BLaER1 (cell line): ENCODE data around the gene VGLL4.
"Not testable (repeated sequence)": the region's sequence is repeated elsewhere in the genome, so short reads cannot be mapped to it uniquely, and the experiment has no call there.

ENCODE experiments used
- H3K27ac ChIP-seq: shearing (Covaris generic); formaldehyde crosslinking; 2 replicates; pipeline ENCODE4 v1.8.1; 2022
- H3K27me3 ChIP-seq: shearing (Covaris generic); formaldehyde crosslinking; 2 replicates; pipeline ENCODE4 v1.8.1; 2022
- H3K36me3 ChIP-seq: shearing (Covaris generic); formaldehyde crosslinking; 2 replicates; pipeline ENCODE4 v1.8.1; 2022
- H3K4me1 ChIP-seq: shearing (Covaris generic); formaldehyde crosslinking; 2 replicates; pipeline ENCODE4 v1.8.1; 2022
- H3K4me2 ChIP-seq: shearing (Covaris generic); formaldehyde crosslinking; 2 replicates; pipeline ENCODE4 v1.8.1; 2022
- H3K4me3 ChIP-seq: shearing (Covaris generic); formaldehyde crosslinking; 2 replicates; pipeline ENCODE4 v1.8.1; 2022
- H3K9ac ChIP-seq: shearing (Covaris generic); formaldehyde crosslinking; 2 replicates; pipeline ENCODE4 v1.8.1; 2022
- H3K9me3 ChIP-seq: shearing (Covaris generic); formaldehyde crosslinking; 2 replicates; pipeline ENCODE4 v1.8.1; 2022
- H4K20me1 ChIP-seq: shearing (Covaris generic); formaldehyde crosslinking; 2 replicates; pipeline ENCODE4 v1.8.1; 2022
- Cebpa-rat ChIP-seq: shearing (Covaris generic); IDR thresholded peaks from 2 replicates; pipeline ENCODE4 v1.8.1; 2022

The VGLL4 gene

DNA sequence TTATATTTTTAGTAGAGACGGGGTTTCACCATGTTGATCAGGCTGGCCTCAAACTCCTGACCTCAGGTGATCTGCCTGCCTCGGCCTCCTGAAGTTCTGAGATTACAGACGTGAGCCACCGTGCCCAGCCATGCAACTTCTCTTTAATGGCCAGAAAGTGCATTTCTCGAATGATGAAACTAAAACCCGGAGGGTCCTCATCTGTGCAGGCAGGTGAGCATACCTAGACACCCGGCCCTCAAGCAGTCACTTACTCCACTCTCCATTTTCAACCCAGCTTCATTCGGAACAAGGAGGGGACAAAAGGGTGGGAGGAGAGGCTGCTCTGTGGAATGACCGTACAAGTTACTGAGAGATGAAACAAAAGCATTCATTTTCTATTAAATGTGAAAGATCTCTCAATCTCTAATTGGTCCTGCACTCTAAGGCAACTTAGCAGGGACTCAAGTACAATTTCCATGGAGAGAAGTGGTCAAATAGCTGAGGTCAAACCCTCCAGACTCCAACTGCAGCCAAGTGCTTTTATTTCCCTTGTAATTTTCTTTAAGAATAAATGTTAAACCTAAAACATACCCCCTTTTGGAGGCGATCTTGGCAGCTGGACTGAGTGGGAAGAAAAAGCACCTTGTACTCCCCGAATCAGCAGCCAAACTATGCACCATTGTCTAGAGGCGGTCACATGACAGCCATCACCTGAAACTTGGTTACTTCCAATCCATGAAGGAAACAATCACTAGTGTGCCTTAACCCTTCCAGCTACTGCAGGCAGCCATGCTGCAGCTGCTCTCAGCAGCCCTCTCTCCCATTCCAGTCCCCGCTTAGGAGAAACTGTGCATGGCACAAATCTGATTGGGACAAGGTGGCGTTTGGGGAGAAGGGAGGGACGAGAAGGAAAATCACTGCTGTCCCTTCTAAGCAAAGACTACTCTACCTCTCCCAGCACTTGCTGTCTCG is 62.2 kb downstream of the VGLL4 start:
- H4K20me1 ChIP-seq: peaks cover 100% of the 10 kb centered on the region
- no peaks in the 10 kb centered on the region for H3K9me3 ChIP-seq
- TF ChIP-seq Cebpa-rat: no peak
- peak overlapping the region; percentile 51 for H3K9ac ChIP-seq
- peak overlapping the region; percentile 89 for H3K4me2 ChIP-seq
- H3K36me3 ChIP-seq: peaks cover 35% of the 10 kb centered on the region
- no peaks in the 10 kb centered on the region for H3K27me3 ChIP-seq
- peaks cover 71% of the 10 kb centered on the region for H3K4me1 ChIP-seq
- peak overlapping the region; percentile 43; the same call in 1 of the 2 replicates for H3K4me3 ChIP-seq
- peak overlapping the region; percentile 45 for H3K27ac ChIP-seq

DNA sequence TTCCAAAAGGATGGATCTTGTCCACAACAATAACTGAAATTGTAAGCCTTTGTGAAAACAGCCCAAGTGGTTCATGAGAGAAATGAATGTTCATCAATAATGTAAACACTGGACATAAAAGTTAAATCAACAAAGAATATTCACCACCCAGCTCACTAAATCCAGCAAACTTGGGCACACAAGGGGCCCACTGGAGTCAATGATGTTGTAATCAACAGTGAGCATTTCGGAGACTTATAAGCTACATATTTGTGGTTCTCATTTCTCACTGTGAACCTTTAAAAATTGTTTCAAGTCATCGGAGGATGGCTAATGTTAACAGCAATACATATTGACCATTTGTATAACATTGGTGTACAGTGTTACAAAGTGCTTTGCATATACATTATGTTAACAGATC is 63.1 kb downstream of the VGLL4 start:
- H4K20me1 ChIP-seq: peaks cover 100% of the 10 kb centered on the region
- no peak overlapping the region for H3K4me2 ChIP-seq
- no peaks in the 10 kb centered on the region for H3K9me3 ChIP-seq
- H3K36me3 ChIP-seq: peaks cover 31% of the 10 kb centered on the region
- TF ChIP-seq Cebpa-rat: no peak
- H3K27me3 ChIP-seq: no peaks in the 10 kb centered on the region
- peaks cover 74% of the 10 kb centered on the region for H3K4me1 ChIP-seq
- H3K27ac ChIP-seq: no peak overlapping the region
- no peak overlapping the region for H3K4me3 ChIP-seq
- H3K9ac ChIP-seq: no peak overlapping the region

DNA sequence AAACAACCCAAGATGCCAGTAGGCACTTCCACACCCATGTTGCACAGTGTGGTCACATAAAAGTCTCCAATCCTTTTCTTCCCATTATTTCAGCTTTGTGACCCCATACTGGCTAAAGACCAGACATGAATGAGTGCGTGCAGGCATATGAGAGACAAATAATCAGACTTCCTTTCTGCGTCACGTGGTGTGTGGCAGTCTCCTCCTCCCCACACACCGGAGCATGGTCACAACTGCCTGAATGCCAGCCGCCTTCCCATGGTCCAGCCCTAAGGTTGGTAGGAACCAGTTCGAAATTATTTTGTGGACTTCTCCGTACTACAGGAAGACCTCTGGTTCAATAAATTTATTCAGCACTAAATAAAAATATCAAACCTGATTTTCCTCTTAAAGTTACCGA is 65.5 kb downstream of the VGLL4 start:
- no peak overlapping the region for H3K4me2 ChIP-seq

DNA sequence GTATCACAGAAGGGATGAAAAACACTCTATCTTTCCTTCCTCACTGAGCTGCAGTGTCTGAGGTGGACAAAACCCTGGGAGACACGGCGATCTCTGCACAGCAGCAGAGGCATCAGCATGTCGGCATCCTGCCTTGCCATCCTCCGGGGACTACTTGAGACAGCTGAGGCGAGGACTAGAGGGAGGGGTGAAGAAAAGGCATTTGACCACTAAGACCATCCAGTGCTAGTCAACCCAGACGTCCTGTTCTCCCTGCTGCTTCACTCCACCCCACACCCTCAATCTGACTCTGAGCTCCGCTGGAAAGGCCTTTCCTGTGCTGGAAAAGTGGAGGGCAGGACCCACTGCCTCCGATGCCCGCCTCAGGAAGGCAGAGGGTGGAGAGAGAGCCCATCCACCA is 67.3 kb downstream of the VGLL4 start:
- Histone ChIP-seq H3K36me3 (peaks cover 66% of the 10 kb centered on the region), H4K20me1 (peaks cover 100% of the 10 kb centered on the region), H3K9me3 (no peaks in the 10 kb centered on the region), H3K4me1 (peaks cover 34% of the 10 kb centered on the region), H3K27me3 (no peaks in the 10 kb centered on the region), H3K4me3 (no peak overlapping the region), H3K4me2 (peak overlapping the region; percentile 63), H3K27ac (peak overlapping the region; percentile 39; the same call in 1 of the 2 replicates), H3K9ac (peak overlapping the region; percentile 21; the same call in 1 of the 2 replicates)
- no peak for TF ChIP-seq Cebpa-rat

More for the DNA sequence above, 65.5 kb downstream of the VGLL4 start:
- Histone ChIP-seq H3K4me1 (peaks cover 51% of the 10 kb centered on the region), H3K9me3 (no peaks in the 10 kb centered on the region), H3K36me3 (peaks cover 52% of the 10 kb centered on the region), H3K4me3 (no peak overlapping the region), H3K27ac (no peak overlapping the region), H4K20me1 (peaks cover 100% of the 10 kb centered on the region), H3K9ac (no peak overlapping the region), H3K27me3 (no peaks in the 10 kb centered on the region)
- TF ChIP-seq Cebpa-rat: no peak

DNA sequence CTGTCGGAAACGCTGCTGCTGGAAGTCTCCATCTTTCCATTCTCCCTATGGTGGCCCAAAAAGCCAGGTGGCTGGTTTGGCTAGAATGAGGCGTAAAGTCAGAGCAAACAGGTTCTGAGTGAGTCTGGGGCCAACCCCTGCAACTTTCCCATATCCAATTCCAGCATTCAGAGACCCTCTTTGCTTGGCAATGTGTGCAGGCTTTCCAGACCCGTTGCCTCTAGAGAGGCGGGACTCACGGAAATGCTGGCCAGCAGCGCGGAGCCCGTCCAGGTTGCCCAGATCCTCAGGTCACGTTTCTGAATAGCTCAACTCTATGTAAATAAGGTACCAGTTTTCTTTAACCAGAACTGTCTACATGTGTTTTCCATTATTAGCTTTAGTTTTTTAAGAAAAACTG is 68.0 kb downstream of the VGLL4 start:
- Histone ChIP-seq H3K27me3 (no peaks in the 10 kb centered on the region), H3K4me2 (no peak overlapping the region), H3K27ac (no peak overlapping the region), H3K9ac (no peak overlapping the region), H3K36me3 (peaks cover 66% of the 10 kb centered on the region), H3K4me3 (no peak overlapping the region), H4K20me1 (peaks cover 100% of the 10 kb centered on the region), H3K9me3 (no peaks in the 10 kb centered on the region), H3K4me1 (peaks cover 37% of the 10 kb centered on the region)
- no peak for TF ChIP-seq Cebpa-rat

GRCh38 chr3:11574981-11575669 is 68.6 kb downstream of the VGLL4 start:
- no peak for TF ChIP-seq Cebpa-rat
- peaks cover 100% of the 10 kb centered on the region for H4K20me1 ChIP-seq
- no peak overlapping the region for H3K27ac ChIP-seq
- peaks cover 66% of the 10 kb centered on the region for H3K36me3 ChIP-seq
- no peak overlapping the region for H3K4me2 ChIP-seq
- H3K27me3 ChIP-seq: no peaks in the 10 kb centered on the region
- no peak overlapping the region for H3K9ac ChIP-seq
- H3K4me3 ChIP-seq: no peak overlapping the region
- H3K4me1 ChIP-seq: peaks cover 39% of the 10 kb centered on the region
- no peaks in the 10 kb centered on the region for H3K9me3 ChIP-seq

GRCh38 chr3:11572660-11573059 is 71.1 kb downstream of the VGLL4 start:
- not testable (repeated sequence) for H3K4me3 ChIP-seq, H3K27me3 ChIP-seq, H3K4me2 ChIP-seq, H3K27ac ChIP-seq, H3K9ac ChIP-seq, H3K9me3 ChIP-seq
- Histone ChIP-seq H3K4me1 (peaks cover 25% of the 10 kb centered on the region), H3K36me3 (peaks cover 81% of the 10 kb centered on the region), H4K20me1 (peaks cover 100% of the 10 kb centered on the region)

- Histone ChIP-seq H3K9me3 (no peaks in the 10 kb centered on the region), H3K27me3 (no peaks in the 10 kb centered on the region), H3K36me3 (peaks cover 97% of the 10 kb centered on the region), H3K4me1 (peaks cover 7% of the 10 kb centered on the region; the same call in 1 of the 2 replicates), H3K9ac (no peak overlapping the region), H3K4me2 (no peak overlapping the region), H4K20me1 (peaks cover 100% of the 10 kb centered on the region), H3K4me3 (no peak overlapping the region), H3K27ac (peak overlapping the region; percentile 18; the same call in 1 of the 2 replicates)
- no peak for TF ChIP-seq Cebpa-rat
Observed at GRCh38 chr3:11570789-11571495, 72.8 kb downstream of the VGLL4 start.

DNA sequence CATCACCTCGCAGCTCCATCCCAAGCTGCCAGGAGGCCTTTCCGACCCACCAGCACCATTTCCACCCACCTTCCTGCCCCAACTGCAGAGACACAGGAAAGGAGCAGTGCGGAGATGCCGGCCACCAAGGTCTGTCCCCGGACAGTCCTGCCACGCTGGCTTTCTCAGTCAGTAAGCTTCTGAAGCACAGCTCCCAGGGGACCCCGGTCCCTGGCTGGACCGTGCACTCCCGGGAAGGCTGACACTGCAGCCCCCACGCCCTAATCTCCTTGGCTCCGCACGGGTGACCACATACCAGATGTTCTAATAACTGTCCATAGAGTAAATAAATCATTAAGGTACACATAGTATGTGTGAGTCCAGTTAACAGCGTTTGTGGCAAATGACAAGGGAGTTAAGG is 73.5 kb downstream of the VGLL4 start:
- H3K4me1 ChIP-seq: peaks cover 7% of the 10 kb centered on the region; the same call in 1 of the 2 replicates

More for the DNA sequence above, 73.5 kb downstream of the VGLL4 start:
- no peak overlapping the region for H3K27ac ChIP-seq
- H3K4me3 ChIP-seq: no peak overlapping the region
- H3K27me3 ChIP-seq: no peaks in the 10 kb centered on the region
- H3K9ac ChIP-seq: no peak overlapping the region
- H3K4me2 ChIP-seq: no peak overlapping the region
- no peaks in the 10 kb centered on the region for H3K9me3 ChIP-seq
- peaks cover 97% of the 10 kb centered on the region for H3K36me3 ChIP-seq
- peaks cover 100% of the 10 kb centered on the region for H4K20me1 ChIP-seq
- no peak for TF ChIP-seq Cebpa-rat
